A204.1 (cell line): ENCODE data around the gene CYTH3.
"Not testable (repeated sequence)": the region's sequence is repeated elsewhere in the genome, so short reads cannot be mapped to it uniquely, and the experiment has no call there.

Source experiments
- FAIRE-seq: peaks from 2 replicates; lab custom pipeline; 2012; peaks lifted over from hg19 to GRCh38; lab: Jason Lieb, UNC

The CYTH3 gene

DNA sequence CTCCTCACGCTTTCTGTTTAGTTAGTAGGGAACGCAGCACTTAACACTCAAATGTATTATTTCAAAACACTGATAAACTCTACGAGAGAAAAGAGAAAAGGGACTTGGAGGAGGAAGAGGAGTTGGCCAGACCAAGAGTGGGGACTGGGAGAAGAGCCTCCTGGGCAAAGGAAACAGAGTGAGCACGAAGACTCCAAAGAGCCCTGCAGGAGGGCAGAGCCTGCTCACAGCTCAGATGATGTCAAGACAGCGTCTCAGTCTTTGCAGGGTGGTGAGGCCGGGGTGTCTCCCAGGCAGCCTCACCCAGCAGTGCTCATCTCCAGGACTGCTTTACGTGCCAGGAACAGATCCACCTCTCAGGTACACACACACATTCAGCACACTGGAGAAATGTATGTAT lies 41.2 kb downstream of the CYTH3 start:
- FAIRE-seq, result no peak

DNA sequence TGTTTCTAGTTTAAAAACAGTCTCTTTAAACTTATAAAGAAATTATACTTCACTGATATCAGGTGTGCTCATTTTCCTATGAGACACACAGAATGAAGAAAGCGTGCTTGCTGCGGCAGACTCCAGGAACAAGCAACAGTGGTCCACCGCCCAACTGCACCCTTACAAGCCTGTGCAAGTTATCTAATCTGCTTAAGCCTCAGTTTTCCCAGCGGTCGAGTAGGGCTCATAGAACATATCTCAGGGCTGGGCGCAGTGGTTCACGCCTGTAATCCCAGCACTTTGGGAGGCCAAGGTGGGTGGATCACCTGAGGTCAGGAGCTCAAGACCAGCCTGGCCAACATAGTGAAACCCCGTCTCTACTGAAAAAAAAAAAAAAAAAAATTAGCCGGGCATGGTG lies 43.1 kb downstream of the CYTH3 start:
- FAIRE-seq, result not testable (repeated sequence)

DNA sequence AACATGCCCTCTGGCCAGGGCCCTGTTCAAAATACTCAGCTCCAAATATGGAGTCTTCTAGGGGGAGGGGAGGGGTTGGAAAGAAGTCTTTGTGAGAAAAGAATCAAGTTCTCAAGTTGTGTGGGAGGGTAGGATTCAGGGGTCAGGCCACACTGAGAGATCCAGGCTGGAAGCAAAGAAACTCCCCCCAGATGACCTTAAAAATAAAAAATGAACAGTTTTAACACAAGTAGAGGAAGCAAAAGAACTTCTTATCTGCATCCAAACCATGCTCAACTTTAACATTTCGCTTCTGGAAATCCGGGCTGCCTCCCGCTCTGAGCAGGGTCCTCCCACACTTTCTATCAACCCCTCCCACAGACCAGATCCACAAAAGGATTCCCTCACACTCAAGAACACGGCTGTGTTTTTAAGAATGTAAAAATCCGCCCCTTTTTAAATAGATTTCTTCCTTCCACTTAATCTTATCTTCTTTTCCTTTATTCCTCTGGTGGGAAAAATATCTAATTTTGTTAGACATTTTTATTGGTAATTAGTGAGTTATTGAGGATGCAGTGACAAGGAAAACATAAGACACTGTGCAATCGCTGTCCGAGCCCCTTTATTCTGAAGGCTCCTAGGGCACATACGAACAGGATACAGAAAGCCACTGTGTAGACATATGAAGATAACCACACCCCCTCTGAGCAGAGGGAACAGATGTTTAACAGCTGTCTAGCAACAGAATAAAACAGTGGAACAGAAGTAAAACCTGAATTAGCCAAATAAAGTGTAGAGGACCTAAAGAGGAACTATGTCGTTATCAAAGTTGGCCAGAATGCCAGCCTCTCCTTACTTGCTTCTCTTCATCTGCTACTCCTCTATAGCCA lies 43.8 kb downstream of the CYTH3 start:
- FAIRE-seq, result no peak

DNA sequence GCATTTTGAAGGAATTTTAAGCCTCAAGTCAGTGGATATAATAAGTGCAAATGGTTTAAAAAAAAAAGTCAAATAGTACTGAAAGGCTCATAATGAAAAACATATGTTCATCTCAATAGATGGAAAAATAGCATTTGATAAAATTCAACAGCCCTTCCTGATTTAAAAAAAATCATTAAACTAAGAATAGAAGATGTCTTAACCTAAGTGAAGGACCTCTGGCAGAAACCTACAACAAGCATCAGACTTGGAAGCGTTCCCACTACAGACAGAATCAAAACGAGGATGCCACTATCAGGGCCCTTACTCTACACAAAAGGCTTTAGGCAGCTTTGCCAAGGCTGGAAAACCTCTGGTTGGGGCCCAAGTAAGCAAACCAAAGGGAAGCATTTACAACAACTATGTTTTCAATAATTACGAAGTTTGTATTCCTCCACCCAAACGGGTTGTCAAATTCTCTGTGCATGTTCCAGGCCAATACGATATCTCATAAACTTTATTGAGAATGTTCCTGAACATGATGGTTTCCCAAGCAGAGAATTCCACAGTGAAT lies 45.1 kb downstream of the CYTH3 start:
- no peak for FAIRE-seq

DNA sequence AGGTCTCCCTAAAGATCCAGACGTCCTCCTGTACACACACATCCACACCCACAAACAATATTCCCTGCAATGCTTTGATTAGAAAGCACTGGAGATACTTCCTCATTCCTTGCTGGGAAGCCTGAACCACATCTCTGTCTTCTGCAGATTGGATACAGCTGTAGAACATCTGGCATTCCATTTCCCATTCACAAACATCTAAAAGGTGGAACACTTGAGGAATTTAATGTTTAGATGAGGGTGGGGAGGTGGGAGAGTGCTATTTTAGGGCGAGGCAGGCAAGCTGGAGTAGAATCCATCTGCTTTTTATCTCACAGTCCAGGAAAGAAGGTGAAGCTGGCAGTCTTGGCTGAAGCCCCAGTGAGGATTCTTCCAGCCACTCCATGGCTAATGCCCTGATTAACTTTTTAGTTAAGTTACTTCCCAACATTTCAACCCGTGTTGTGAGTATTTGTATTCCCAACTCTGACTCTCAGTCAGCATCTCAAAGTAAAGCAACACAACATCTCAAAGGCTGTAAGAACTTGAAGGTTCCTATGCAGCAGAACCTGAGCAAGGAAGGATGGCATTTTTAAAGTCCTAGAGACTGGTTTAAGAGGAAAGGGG lies 46.1 kb downstream of the CYTH3 start:
- no peak for FAIRE-seq

DNA sequence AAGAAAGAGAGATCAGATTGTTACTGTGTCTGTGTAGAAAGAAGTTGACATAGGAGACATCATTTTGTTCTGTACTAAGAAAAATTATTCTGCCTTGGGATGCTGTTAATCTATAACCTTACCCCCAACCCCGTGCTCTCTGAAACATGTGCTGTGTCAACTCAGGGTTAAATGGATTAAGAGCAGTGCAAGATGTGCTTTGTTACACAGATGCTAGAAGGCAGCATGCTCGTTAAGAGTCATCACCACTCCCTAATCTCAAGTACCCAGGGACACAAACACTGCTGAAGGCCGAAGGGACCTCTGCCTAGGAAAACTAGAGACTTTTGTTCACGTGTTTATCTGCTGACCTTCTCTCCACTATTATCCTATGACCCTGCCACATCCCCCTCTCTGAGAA lies 49.0 kb downstream of the CYTH3 start:
- FAIRE-seq, result not testable (repeated sequence)

DNA sequence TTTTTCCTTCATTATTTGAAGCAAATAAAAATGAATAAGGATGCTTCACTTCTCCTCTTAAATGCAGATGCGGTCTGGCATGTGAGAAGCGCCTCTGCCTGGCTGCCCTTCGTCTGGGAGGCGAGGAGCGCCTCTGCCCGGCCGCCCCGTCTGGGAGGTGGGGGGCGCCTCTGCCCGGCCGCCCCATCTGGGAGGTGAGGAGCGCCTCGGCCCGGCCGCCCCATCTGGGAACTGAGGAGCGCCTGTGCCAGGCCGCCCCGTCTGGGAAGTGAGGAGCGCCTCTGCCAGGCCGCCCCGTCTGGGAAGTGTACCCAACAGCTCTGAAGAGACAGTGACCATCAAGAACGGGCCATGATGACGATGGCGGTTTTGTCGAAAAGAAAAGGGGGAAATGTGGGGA lies 49.4 kb downstream of the CYTH3 start:
- FAIRE-seq, result not testable (repeated sequence)

DNA sequence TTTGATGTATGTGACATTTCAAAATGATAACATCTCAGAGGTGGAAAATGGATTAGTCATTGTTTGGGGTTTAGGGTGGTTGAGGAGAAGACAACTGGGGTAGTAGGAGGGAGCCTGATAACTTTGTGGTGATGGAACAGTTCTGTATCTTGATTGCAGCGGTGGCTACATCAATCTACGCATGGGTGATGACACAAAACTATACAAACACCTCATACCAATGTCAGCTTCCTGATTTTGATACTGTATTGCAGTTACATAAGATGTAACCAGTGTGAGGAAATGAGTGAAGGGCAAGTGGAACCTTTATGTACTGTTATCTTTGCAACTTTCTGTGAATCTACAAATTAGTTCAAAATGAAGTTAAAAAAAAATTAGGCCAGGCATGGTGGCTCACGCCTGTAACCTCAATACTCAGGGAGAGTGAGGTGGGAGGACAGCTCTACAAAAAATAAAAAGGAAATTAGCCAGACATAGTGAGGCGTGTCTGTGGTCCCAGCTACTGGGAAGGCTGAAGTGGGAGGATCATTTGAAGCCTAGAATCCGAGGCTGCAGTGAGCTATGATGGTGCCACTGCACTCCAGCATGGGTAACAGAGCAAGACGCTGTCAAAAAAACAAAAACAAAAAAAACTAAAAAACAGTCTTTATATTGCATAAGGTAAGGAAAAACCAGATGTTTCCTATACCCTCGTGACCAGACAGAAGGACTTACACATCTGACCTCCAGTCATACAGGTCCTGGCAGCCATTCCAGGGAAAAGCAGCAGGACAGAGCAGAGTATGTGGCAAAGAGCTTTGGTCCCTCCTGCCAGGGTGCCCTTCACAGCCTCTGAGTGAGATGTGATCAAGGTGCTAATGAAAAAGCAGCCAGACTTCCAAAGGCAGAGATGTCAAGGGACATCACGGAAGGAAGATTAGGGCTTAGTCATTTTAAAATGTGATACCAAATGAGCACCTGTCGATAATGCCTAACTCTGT lies 50.8 kb downstream of the CYTH3 start:
- FAIRE-seq, result no peak

DNA sequence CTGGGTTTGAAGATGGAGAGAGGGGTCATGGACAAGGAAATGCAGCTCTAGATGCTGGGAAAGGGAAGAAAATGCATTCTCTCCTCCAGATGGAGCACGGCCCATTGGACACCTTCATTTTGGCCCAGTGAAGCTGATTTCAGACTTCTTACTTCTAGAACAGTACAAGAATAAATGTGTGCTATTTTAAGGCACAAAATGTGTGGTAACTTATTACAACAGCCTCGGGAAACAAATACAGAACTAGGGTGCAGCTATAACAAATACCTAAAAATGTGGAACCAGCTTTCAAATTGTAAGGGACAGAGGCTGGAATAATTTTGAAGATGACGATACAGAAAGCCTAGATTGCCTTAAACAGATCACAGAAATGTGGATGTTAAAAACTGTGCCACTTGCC lies 54.1 kb downstream of the CYTH3 start:
- no peak for FAIRE-seq

DNA sequence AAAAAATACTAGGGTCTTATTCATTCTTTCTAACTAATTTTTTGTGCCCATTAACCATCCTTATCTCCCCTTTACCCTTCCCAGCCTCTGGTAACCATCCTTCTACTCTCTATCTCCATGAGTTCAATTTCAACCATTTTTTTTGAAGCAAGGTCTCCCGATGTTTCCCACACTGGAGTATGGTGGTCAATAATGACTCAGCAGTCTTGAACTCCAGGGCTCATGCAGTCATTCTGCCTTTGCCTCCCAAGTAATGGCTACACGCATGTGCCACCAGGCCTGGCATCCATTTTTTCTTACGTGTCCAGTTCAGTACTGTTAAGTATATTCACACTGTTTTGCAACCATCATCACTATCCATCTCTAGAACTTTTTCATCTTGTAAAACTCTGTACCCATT lies 60.4 kb downstream of the CYTH3 start:
- FAIRE-seq, result no peak

DNA sequence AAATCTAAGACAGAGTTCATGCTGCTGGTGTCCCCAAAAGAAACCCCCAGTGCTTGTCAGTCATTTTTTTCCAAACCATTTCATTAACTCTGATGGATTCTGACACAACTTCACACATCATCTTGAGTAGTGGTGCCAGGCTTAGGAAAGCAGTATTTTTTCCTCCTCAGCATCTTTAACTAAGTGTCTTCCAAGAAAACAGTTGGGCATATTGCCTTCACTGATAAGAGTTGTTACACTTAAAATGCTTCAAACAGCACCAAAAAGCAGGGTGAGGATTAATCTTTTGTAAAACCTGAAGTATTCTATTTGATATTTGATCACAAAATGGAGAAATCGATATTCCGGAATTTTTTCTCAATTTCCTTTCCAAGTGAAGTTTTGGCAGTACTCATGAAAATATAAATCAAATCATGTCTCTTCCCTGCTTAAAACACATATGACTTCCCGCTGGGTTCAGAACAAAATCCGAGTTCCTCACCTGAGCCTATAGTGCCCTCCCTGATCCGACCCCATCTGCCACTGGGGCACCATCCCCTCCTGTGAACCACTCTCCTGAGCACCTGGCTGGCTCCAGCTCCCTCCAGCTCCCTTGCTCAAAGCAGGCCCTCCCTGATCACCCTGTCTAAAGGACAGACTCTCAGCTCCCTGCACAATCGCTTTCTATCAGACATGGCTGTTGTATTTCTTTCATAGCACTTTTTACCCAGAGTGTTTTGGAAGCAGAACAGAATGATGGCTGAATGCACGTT lies 61.6 kb downstream of the CYTH3 start:
- no peak for FAIRE-seq

DNA sequence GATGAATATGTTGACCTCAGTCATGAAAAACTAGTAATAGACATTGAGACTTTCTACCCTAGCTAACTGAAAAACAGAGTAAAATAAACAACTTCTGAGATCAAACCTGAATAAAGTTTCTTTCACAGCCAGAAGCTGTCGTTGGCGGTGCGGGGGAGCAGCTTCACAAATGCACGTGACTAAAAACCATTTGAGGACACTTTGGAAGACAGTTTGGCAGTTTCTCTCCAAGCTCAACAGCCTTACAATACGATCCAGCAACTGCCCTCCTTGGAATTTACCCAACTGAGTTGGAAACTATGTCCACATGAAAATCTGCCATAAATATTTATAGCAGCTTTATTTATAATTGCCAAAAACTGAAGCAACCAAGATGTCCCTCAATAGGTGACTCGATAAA lies 63.1 kb downstream of the CYTH3 start:
- FAIRE-seq, result no peak

DNA sequence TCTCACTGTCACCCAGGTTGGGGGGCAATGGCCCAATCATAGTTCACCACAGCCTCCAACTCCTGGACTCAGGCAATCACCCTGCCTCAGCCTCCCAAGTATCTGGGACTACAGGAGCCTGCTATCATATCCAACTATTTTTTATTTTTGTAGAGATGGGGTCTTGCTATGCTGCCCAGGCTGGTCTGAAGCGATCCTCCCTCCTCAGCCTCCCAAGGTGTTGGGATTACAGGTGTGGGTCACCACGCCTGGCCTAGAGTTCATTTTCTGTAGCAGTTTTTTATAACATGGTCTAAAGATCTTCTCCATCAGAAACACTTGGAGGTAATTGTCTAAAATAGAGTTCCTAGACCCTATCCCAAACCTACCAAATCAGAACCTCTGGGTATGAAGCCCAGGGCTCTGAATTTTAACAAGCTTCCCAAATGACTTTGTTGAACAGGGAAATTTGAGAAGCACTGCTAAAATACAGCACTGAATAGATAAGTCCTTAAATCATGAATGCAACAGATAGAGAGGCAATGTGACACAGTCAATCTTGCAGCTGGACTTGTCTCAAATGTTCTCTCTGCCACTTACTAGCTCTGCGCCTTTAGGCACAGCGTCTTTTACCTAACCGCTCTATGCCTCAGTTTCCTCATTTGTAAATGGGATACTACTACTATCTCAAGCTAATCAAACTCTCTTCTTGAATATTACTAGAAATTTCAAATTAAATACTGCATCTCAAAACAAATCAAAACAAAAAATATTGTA lies 63.7 kb downstream of the CYTH3 start:
- FAIRE-seq, result no peak

DNA sequence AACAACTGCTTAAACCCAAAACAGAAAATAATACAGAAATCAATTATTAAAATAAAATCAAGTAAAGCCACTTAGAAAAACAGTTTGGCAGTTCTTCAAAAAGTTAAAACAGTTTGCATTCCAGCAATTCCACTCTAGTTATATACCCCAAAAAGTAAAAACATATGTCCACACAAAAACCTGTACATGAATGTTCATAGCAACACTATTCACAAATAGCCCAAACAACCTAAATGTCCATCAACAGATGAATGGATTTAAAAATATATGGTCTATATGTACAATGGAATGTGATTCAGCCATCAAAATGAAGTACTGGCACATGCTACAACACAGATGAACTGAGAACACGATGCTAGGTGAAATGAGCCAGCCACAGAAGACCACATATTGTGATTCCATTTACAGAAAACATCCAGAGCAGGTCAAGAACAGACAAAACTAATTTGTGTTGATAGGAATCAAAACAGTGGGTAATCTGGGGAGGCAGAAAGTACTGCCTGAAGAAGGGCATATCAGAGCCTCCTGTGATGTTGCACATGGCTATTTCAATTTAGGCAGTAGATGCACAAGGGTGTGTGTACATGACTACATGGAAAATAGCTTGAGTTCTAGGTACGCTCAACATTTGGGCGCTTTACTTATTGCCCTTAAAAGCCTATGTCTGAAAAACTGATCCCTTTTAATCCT lies 66.3 kb downstream of the CYTH3 start:
- FAIRE-seq, result no peak

DNA sequence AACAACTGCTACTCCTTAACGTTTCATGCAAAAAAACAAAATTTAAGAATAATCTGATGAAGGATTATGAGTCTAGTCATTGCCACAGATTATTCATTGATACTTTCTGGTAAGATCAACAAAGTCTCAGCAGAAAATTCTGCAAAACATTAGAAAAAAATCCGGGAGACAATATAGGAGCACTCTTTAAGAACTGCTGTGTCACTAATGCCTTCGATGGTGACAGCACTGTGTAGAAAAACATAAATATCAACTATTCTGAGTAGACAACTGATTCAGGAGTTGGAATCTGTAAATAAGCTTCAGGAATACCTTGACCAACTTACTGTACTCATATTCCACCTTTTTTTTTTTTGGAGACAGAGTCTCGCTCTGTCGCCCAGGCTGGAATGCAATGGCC lies 69.0 kb downstream of the CYTH3 start:
- FAIRE-seq, result no peak

DNA sequence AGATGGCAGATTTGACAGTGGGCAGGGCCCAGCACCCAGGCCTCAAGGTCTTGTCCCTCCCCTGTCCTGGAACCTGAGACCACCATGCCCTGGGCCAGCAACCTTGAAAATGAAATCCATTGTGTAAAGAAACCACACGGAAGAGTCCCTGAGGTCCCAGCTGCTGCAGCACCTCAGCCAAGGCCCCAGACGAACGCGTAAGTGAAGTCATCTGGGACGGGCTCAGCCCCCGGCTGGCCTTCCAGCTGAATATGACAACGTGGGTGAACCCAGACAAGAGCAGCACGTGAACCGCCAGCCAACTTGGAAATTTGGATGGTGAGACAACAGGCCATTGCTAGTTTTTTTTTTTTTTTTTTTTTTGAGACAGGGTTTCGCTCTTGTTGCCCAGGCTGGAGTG lies 70.3 kb downstream of the CYTH3 start:
- no peak for FAIRE-seq

DNA sequence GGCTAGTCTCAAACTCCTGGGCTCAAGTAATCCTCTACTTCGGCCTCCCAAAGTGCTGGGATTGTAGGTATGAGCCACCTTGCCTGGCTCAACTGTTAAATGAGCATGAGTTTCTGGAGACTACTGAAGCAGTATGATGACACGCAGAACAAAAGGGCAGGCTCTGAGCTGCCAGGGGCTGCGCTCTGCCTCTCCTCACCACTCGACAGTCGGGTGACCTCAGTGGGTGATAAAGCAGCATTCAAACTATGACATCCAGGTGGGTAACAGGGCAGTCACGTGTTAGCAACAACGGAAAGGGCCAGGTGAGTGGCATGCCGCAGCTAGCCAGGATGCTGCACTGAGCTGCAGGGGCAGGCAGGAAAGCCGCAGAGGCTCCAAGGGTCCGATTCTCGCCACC lies 71.5 kb downstream of the CYTH3 start:
- no peak for FAIRE-seq

DNA sequence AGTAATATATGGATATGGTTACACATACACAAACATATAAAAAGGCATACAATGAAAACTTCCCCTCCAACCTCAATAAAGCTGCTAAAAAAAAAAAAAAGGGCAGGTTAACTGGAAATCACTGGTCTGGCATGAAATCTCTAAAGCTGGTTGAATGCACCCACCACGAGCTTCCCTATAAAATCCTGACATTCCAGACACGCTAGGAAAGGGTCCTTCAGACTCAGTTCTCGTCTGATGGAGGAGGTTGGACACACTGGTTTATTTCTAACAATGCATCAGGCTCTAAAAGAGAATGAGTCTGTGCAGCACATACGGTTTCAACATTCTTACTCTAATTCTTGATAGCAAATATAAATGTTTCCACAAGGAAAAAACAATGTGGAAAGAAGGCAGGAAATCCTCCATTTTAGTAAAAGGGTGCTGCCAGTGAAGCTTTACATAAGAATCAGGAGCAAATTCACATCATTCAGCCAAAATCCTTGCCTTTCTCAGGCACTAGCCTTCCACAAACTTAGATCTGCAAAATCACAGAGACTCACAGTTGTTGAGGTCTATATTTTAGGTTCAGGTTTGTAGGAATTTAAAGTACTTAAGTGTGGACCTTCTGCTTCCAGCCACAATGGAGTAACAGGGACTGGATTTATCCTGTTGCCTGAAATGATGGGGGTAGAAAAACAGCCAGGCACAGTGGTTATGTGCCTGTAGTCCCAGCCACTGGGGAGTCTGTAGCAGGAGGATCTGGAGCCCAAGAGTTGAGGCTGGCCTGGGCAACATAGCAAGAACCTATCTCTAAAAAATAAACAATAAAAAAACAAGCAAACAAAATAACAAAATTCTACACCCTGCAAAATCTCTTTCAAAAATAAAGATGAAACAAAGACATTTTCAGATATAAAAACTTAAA lies 73.5 kb downstream of the CYTH3 start:
- no peak for FAIRE-seq

DNA sequence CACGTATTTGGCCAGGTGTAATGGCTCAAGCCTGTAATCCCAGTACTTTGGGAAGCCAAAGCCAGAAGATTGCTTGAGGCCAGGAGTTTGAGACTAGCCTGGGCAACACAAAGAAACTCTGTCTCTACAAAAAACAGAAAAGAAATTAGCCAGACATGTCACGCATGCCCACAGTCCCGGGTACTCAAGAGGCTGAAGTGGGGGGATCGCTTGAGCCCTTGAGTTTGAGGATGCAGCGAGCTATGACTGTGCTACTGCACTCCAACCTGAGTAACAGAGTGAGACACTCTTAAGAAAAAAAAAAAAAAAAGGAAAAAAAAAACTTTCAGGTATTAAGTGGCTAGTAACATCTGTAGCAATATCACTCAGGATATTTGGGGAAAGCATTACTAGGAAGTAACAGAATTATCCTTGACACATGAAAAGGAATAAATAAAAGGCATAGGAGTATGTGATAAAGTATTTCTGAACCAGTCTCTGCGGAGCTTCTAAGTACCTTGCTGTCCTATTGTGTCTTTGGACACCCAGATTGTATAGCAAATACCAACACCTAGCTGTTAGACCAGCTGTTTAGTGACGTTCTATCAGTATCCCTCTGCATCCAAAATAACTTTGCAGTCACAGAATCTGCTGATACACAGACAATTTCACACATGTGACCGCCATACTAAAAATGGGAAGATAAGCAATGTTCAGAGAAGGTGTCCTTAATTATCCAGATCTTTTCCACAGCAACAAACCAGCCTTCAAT lies 74.4 kb downstream of the CYTH3 start:
- no peak for FAIRE-seq
